OCI-LY7 (cell line): ENCODE data around the gene STOX2. TPM values are rescaled to one million over a fixed set of nuclear protein-coding genes. Genes with fewer than 3 reads are reported as not detected.

Experiments used
- BruUV-seq: library from RNA; stranded (reverse); fragments of 400-500 nt; replicated peaks from 2 replicates; lab custom pipeline; 2021; lab: Mats Ljungman, UMichigan
- CTCF ChIA-PET: fragments of 300-600 bp; sonication (Branson Sonifier 250); formaldehyde crosslinking; loops from one replicate; lab custom pipeline; 2022; ENCODE audit warnings: antibody characterized with exemption; ENCODE audit not compliant: unreplicated experiment; lab: Charles Lee
- POLR2A ChIA-PET: fragments of 300-600 bp; sonication (Branson Sonifier 250); formaldehyde crosslinking; loops from one replicate; lab custom pipeline; 2022; ENCODE audit warnings: antibody characterized with exemption; lab: Charles Lee
- DNase-seq: peaks from one replicate; pipeline ENCODE4 v3.0.0-alpha.2; 2015; ENCODE audit warnings: low spot score
- H2AFZ ChIP-seq: fragments of 200-600 bp; sonication (generic), shearing (Covaris generic); 2 replicates; pipeline ENCODE4 v1.6.1; 2014; ENCODE audit warnings: mild to moderate bottlenecking, antibody characterized with exemption, low read length, moderate library complexity
- H3K27ac ChIP-seq: fragments of 200-600 bp; sonication (generic); 2 replicates; pipeline ENCODE4 v1.5.1; 2014; ENCODE audit warnings: mixed run types, low read depth, mild to moderate bottlenecking, moderate library complexity, low read length, inconsistent platforms; ENCODE audit not compliant: poor library complexity, severe bottlenecking
- H3K36me3 ChIP-seq: fragments of 200-600 bp; sonication (generic); 2 replicates; pipeline ENCODE4 v1.6.1; 2014; ENCODE audit warnings: mild to moderate bottlenecking, antibody characterized with exemption, low read length, moderate library complexity, mixed read lengths; ENCODE audit not compliant: insufficient read depth
- H3K4me1 ChIP-seq: fragments of 200-600 bp; sonication (generic); 2 replicates; pipeline ENCODE4 v1.5.1; 2014; ENCODE audit warnings: mild to moderate bottlenecking, low read length; ENCODE audit not compliant: insufficient read depth, poor library complexity, severe bottlenecking
- H3K4me2 ChIP-seq: fragments of 200-600 bp; sonication (generic); 2 replicates; pipeline ENCODE4 v1.6.1; 2014; ENCODE audit warnings: mild to moderate bottlenecking, low read length
- H3K4me3 ChIP-seq: fragments of 200-600 bp; sonication (generic); 2 replicates; pipeline ENCODE4 v1.5.1; 2014; ENCODE audit warnings: mild to moderate bottlenecking, low read depth, low read length; ENCODE audit not compliant: poor library complexity, severe bottlenecking
- H3K79me2 ChIP-seq: fragments of 200-600 bp; sonication (generic); 2 replicates; pipeline ENCODE4 v1.6.1; 2016; ENCODE audit warnings: low read depth, mild to moderate bottlenecking, low read length, moderate library complexity, mixed read lengths; ENCODE audit not compliant: insufficient read depth
- H3K9me2 ChIP-seq: fragments of 200-600 bp; sonication (generic); 2 replicates; pipeline ENCODE4 v1.6.1; 2016; ENCODE audit warnings: mild to moderate bottlenecking, low read length, mixed read lengths; ENCODE audit not compliant: insufficient read depth
- H3K9me3 ChIP-seq: fragments of 200-600 bp; sonication (generic); 2 replicates; pipeline ENCODE4 v1.6.1; 2014; ENCODE audit warnings: mild to moderate bottlenecking, mixed run types, low read length, mixed read lengths
- H4K20me1 ChIP-seq: fragments of 200-600 bp; sonication (generic); 2 replicates; pipeline ENCODE4 v1.6.1; 2014; ENCODE audit warnings: mild to moderate bottlenecking, antibody characterized with exemption, low read length, moderate library complexity, mixed read lengths; ENCODE audit not compliant: insufficient read depth
- EZH2phosphoT487 ChIP-seq: fragments of 200-600 bp; sonication (generic); IDR thresholded peaks from 2 replicates; pipeline ENCODE4 v1.6.1; 2018; ENCODE audit warnings: low read depth, borderline replicate concordance, mild to moderate bottlenecking, mixed run types, antibody characterized with exemption, low read length, moderate library complexity, mixed read lengths
- intact Hi-C: fragments of 100-400 bp; cut with micrococcal nuclease; formaldehyde crosslinking; loops from one replicate; pipeline ENCODE4 v1.10.0; 2022; ENCODE audit not compliant: unreplicated experiment
- total RNA-seq, 2 experiments: library from RNA; depleted of rRNA in 1 of 2; stranded (reverse); fragments of >200 nt in 1 of 2; shearing (Covaris generic) in 1 of 2; gene quantifications; 2 replicates each; pipeline ENCODE4 v1.2.3, GENCODE V29; 2014 to 2022
- TF ChIP-seq, protein P1 (sequence below): fragments of 200-600 bp; sonication (generic); conservative IDR thresholded peaks from 2 replicates; pipeline ENCODE4 v1.5.1; 2014; ENCODE audit warnings: mild to moderate bottlenecking, antibody characterized with exemption, low read length, moderate library complexity, mixed read lengths

STOX2 gene
- total RNA-seq, 2 experiments from 2014 or later, result 0.38 TPM; not detected in 1

DNA sequence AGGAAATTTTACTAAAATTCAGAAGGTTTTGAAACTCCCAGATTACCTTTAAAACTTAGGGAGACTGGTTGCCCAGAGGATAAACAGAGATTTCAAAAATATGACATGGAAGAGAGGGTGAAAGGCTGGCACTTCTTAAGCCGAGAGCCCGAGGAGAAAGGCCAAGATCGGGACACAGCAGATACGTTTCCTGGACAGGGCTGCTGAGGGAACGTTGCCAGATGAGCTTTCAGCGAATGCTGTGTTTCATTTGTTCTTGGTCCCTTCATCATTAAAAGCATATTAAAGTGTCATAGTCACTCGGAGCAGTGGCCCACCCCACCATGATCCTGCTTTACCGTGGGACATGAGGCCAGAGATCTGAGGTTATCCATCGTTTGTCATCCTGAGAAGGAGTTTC, 37.9 kb upstream of the STOX2 start:
- Histone ChIP-seq H3K4me2 (no peak overlapping the region), H4K20me1 (no peaks in the 10 kb centered on the region), H3K4me3 (no peak overlapping the region), H2AFZ (no peak overlapping the region), H3K9me3 (no peaks in the 10 kb centered on the region), H3K9me2 (no peaks in the 10 kb centered on the region), H3K79me2 (no peaks in the 10 kb centered on the region), H3K27ac (no peak overlapping the region), H3K4me1 (no peaks in the 10 kb centered on the region), H3K36me3 (no peaks in the 10 kb centered on the region)
- intact Hi-C loops, result no loop called here
- ChIA-PET POLR2A (no interaction called here), CTCF (no interaction called here)
- TF ChIP-seq EZH2phosphoT487, result no peak
- TF ChIP-seq, protein P1, sequence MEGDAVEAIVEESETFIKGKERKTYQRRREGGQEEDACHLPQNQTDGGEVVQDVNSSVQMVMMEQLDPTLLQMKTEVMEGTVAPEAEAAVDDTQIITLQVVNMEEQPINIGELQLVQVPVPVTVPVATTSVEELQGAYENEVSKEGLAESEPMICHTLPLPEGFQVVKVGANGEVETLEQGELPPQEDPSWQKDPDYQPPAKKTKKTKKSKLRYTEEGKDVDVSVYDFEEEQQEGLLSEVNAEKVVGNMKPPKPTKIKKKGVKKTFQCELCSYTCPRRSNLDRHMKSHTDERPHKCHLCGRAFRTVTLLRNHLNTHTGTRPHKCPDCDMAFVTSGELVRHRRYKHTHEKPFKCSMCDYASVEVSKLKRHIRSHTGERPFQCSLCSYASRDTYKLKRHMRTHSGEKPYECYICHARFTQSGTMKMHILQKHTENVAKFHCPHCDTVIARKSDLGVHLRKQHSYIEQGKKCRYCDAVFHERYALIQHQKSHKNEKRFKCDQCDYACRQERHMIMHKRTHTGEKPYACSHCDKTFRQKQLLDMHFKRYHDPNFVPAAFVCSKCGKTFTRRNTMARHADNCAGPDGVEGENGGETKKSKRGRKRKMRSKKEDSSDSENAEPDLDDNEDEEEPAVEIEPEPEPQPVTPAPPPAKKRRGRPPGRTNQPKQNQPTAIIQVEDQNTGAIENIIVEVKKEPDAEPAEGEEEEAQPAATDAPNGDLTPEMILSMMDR, result no peak
- no TSS peak for BruUV-seq
- no peak for DNase-seq

DNA sequence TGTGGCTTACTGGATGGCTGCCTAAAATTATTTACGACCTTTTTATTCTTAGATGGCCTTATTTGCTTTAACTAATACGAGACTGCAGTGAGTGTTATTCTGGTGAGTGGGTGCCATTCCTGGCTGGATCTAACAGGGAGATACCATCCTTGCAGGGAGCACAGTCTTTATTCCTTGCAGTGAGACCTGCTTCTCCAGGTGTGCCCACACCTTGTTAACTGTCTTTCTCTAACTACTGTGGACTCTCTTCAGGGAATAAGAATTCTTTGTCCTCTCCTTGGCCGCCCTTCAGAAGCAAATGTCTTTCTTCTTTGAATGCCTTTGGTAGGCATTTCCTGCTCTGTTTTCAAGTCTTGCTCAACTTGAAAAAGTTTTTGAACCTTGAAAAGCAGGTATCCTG, 34.1 kb upstream of the STOX2 start:
- no TSS peak for BruUV-seq
- no peaks in the 10 kb centered on the region for H3K4me1 ChIP-seq
- H3K9me3 ChIP-seq, result no peaks in the 10 kb centered on the region
- no peaks in the 10 kb centered on the region for H3K79me2 ChIP-seq
- no peak for TF ChIP-seq EZH2phosphoT487
- TF ChIP-seq, protein P1, result no peak
- DNase-seq, result no peak
- no peak overlapping the region for H3K27ac ChIP-seq
- H3K9me2 ChIP-seq, result no peaks in the 10 kb centered on the region
- no peak overlapping the region for H3K4me2 ChIP-seq
- intact Hi-C loops, result no loop called here
- H3K36me3 ChIP-seq, result no peaks in the 10 kb centered on the region
- CTCF ChIA-PET, result no interaction called here
- POLR2A ChIA-PET, result no interaction called here
- no peak overlapping the region for H3K4me3 ChIP-seq
- H4K20me1 ChIP-seq, result no peaks in the 10 kb centered on the region
- H2AFZ ChIP-seq, result no peak overlapping the region

DNA sequence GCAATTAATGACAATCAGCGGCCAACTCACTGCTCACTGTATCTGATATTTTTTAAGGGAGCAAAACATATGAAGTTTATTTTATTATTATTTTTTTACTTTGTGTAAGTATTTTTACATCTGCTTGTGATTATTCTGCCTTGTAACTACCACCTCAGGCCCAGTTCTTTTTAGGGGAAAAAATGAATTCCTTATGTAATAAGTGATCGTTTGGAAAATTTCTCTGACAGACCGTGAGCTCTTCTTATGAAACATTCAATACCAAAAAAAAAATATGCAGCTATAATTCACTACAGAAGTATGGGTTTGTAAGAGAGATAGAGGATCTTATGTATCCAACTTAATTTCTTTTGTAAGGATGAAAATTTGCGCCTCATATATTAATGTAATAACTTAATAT, 33.5 kb upstream of the STOX2 start:
- Histone ChIP-seq H3K4me2 (no peak overlapping the region), H3K36me3 (no peaks in the 10 kb centered on the region), H3K79me2 (no peaks in the 10 kb centered on the region), H3K9me3 (no peaks in the 10 kb centered on the region), H2AFZ (no peak overlapping the region), H3K4me3 (no peak overlapping the region), H4K20me1 (no peaks in the 10 kb centered on the region), H3K27ac (no peak overlapping the region), H3K9me2 (no peaks in the 10 kb centered on the region), H3K4me1 (no peaks in the 10 kb centered on the region)
- TF ChIP-seq, protein P1, result no peak
- no peak for TF ChIP-seq EZH2phosphoT487
- CTCF ChIA-PET, result no interaction called here
- BruUV-seq, result no TSS peak
- POLR2A ChIA-PET, result interaction anchor here (0.7 kb wide), 1 partner anchor 980 kb away, joined by 3 read pairs; no protein-coding TSS in a partner anchor
- intact Hi-C loops, result no loop called here
- DNase-seq, result no peak
